GM06990 (cell line): ENCODE measurements around the gene MALAT1.

Source experiments
- DNase-seq: peaks from one replicate; pipeline ENCODE4 v3.0.0-alpha.2; 2011; ENCODE audit not compliant: insufficient read length; ENCODE audit errors: extremely low read depth
- H3K27me3 ChIP-seq: replicated peaks from 2 replicates; pipeline ENCODE4 v1.6.0; 2011; ENCODE audit warnings: low read length; ENCODE audit not compliant: control insufficient read depth, insufficient read depth
- H3K36me3 ChIP-seq: 2 replicates; pipeline ENCODE4 v1.5.1; 2011; ENCODE audit warnings: low read length; ENCODE audit not compliant: control insufficient read depth, insufficient read depth
- H3K4me3 ChIP-seq: replicated peaks from 2 replicates; pipeline ENCODE4 v1.5.1; 2011; ENCODE audit warnings: low read depth, mild to moderate bottlenecking, control low read depth, low read length
- CTCF ChIP-seq: IDR thresholded peaks from 2 replicates; pipeline ENCODE4 v1.5.1; 2011; ENCODE audit warnings: low read length, control low read depth, mild to moderate bottlenecking, inconsistent platforms; ENCODE audit not compliant: insufficient read depth, poor library complexity, severe bottlenecking

The MALAT1 gene

GRCh38 chr11:65530157-65530496 lies 31.3 kb downstream of the MALAT1 start:
- H3K36me3 ChIP-seq, result peaks cover 34% of the 10 kb centered on the region
- DNase-seq, result no peak
- H3K4me3 ChIP-seq, result no peak overlapping the region
- no peaks in the 10 kb centered on the region for H3K27me3 ChIP-seq
- peak; percentile 41 for TF ChIP-seq CTCF

GRCh38 chr11:65532388-65533064 lies 33.7 kb downstream of the MALAT1 start:
- Histone ChIP-seq H3K27me3 (no peaks in the 10 kb centered on the region), H3K36me3 (peaks cover 47% of the 10 kb centered on the region), H3K4me3 (no peak overlapping the region)
- DNase-seq, result no peak
- TF ChIP-seq CTCF, result no peak

DNA sequence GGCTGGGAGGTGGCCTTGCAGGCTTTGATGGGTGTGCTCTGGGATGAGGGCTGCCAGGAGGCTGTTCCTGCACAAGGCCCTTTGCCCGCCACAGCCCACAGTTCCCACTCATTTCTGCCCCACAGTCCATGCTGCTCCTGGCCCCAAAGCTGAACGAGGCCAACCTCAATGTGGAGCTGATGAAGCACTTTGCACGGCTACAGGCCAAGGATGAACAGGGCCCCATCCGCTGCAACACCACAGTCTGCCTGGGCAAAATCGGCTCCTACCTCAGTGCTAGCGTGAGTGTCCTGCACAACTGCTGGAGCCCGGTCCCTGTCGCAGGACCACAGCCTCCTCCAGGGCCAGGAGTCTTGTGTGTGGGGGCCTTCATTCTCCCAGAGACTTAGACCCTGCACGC lies 36.3 kb downstream of the MALAT1 start:
- DNase-seq, result no peak

GRCh38 chr11:65536412-65537295 lies 37.8 kb downstream of the MALAT1 start:
- no peak for TF ChIP-seq CTCF
- H3K27me3 ChIP-seq, result no peaks in the 10 kb centered on the region
- peaks cover 36% of the 10 kb centered on the region for H3K36me3 ChIP-seq
- no peak overlapping the region for H3K4me3 ChIP-seq
- no peak for DNase-seq

More for the DNA sequence above, 36.3 kb downstream of the MALAT1 start:
- TF ChIP-seq CTCF, result no peak
- Histone ChIP-seq H3K36me3 (peaks cover 48% of the 10 kb centered on the region), H3K27me3 (no peaks in the 10 kb centered on the region), H3K4me3 (no peak overlapping the region)

DNA sequence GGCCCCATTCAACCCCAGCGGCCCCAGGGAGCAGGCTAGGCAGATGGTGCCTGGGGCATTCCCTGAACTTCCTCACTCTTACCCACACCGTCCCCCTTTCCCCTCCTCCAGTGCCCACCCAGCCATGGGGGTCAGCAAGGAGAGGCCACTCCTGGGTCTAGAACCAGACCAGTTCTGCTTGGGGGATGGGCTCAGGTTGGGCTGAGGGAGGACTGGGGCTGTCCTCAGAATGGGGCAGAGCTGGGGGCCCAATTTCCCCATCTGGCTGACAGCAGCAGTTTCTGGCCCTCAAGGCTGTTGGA lies 38.4 kb downstream of the MALAT1 start:
- H3K27me3 ChIP-seq, result no peaks in the 10 kb centered on the region
- TF ChIP-seq CTCF, result no peak
- peaks cover 34% of the 10 kb centered on the region for H3K36me3 ChIP-seq
- no peak overlapping the region for H3K4me3 ChIP-seq
- no peak for DNase-seq
